GM12892 (cell line): ENCODE measurements around the gene PTPN4.

Source experiments
- POLR2A ChIP-seq: IDR thresholded peaks from 2 replicates; pipeline ENCODE4 v1.6.1; 2011; ENCODE audit warnings: low read depth, low read length, control low read depth
- TAF1 ChIP-seq: IDR thresholded peaks from 2 replicates; pipeline ENCODE4 v1.6.1; 2011; ENCODE audit warnings: low read depth, mild to moderate bottlenecking, control low read depth, low read length, borderline replicate concordance

GRCh38 chr2:119716284-119716672, 43.4 kb upstream of the PTPN4 start:
- no peak for TF ChIP-seq POLR2A
- no peak for TF ChIP-seq TAF1
